Prostate gland (tissue), 2 donors: ENCODE results near the gene CEP135.

Source experiments
- POLR2A ChIP-seq: fragments of 450-650 bp; IDR thresholded peaks from one replicate; pipeline ENCODE4 v1.6.1; 2016; ENCODE audit warnings: antibody characterized with exemption, mild to moderate bottlenecking
- POLR2AphosphoS5 ChIP-seq: sonication (generic); formaldehyde crosslinking; IDR thresholded peaks from one replicate; pipeline ENCODE4 v1.6.1; 2017; ENCODE audit warnings: antibody characterized with exemption
- TF ChIP-seq, protein P1 (sequence below), 4 experiments: fragments of 200-600 bp in 2 of 4; fragments of 450-650 bp in 2 of 4; sonication (generic) in 2 of 4; IDR thresholded peaks; 1 replicate in 3 of 4; 2 replicates in 1 of 4; pipeline ENCODE4 v1.5.1; 2016 to 2019; ENCODE audit warnings: antibody characterized with exemption in 4 of 4, mild to moderate bottlenecking in 2 of 4, moderate library complexity in 2 of 4

DNA sequence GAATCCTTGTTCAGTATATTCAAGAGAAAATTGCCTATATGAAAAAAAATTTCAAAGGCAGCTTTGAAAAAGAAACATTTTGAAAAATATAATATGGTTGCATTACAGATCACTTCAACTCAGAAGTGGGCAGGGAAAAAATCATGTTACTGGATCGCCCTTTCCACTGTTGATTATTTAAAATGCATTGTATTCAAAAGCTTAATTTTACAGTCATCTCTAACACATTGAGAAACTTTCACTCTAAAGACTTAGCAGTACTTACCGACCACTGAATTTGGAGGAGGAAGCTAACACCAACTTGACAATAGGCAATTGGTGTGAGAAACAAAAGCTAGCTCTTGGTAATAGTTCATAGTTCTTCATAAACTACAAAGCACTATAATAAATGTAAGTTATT, 101.9 kb downstream of the CEP135 start:
- TF ChIP-seq POLR2AphosphoS5 (no peak), POLR2A (no peak)
- TF ChIP-seq, protein P1, sequence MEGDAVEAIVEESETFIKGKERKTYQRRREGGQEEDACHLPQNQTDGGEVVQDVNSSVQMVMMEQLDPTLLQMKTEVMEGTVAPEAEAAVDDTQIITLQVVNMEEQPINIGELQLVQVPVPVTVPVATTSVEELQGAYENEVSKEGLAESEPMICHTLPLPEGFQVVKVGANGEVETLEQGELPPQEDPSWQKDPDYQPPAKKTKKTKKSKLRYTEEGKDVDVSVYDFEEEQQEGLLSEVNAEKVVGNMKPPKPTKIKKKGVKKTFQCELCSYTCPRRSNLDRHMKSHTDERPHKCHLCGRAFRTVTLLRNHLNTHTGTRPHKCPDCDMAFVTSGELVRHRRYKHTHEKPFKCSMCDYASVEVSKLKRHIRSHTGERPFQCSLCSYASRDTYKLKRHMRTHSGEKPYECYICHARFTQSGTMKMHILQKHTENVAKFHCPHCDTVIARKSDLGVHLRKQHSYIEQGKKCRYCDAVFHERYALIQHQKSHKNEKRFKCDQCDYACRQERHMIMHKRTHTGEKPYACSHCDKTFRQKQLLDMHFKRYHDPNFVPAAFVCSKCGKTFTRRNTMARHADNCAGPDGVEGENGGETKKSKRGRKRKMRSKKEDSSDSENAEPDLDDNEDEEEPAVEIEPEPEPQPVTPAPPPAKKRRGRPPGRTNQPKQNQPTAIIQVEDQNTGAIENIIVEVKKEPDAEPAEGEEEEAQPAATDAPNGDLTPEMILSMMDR (IDR thresholded peaks at IDR 0.05): no peak
